T-cell (primary cell): ENCODE data around the gene SNX13. TPM values are rescaled to one million over a fixed set of nuclear protein-coding genes. Genes with fewer than 3 reads are reported as not detected.

Experiments used
- ATAC-seq, 4 experiments: fragments of 200-7000 bp in 3 of 4; fragments of 150-1000 bp in 1 of 4; cut with Tn5 transposase; replicated peaks in 1 of 4; 1 replicate in 3 of 4; 2 replicates in 1 of 4; pipeline ENCODE4 v1.10.0; 2021; ENCODE audit warnings: moderate library complexity in 3 of 4, mild to moderate bottlenecking in 2 of 4, moderate number of reproducible peaks in 1 of 4
- CTCF ChIA-PET, 2 donors: fragments of 300-600 bp; sonication (Branson Sonifier 250); formaldehyde crosslinking; loops; one replicate each; lab custom pipeline; 2022; ENCODE audit warnings: antibody characterized with exemption in 2 of 2; lab: Charles Lee
- POLR2A ChIA-PET, 2 donors: fragments of 300-600 bp; sonication (Branson Sonifier 250); formaldehyde crosslinking; loops; one replicate each; lab custom pipeline; 2022; ENCODE audit warnings: antibody characterized with exemption in 2 of 2; lab: Charles Lee
- DNase-seq, 35 experiments: peaks; one replicate each; pipeline versions ENCODE4 v3.0.0 to v3.0.0-alpha.2; 2013 to 2023
- H3K27ac ChIP-seq: one replicate; pipeline ENCODE4 v1.5.1; 2013; ENCODE audit warnings: low read length
- H3K27me3 ChIP-seq, 2 experiments: replicated peaks in 1 of 2; 1 replicate in 1 of 2; 2 replicates in 1 of 2; pipeline versions ENCODE4 v1.6.1 to v1.7.0; 2013; ENCODE audit warnings: low read length in 1 of 2, mixed read lengths in 1 of 2; ENCODE audit not compliant: control insufficient read depth in 2 of 2, insufficient read depth in 2 of 2; ENCODE audit errors: extremely low read depth in 1 of 2
- H3K36me3 ChIP-seq, 2 donors: 1 replicate in 1 of 2; 2 replicates in 1 of 2; pipeline versions ENCODE4 v1.6.1 to v1.7.0; 2013; ENCODE audit warnings: low read length in 1 of 2; ENCODE audit not compliant: control insufficient read depth in 2 of 2, insufficient read depth in 1 of 2; ENCODE audit errors: extremely low read depth in 1 of 2
- H3K4me1 ChIP-seq, 2 experiments: 1 replicate in 1 of 2; 2 replicates in 1 of 2; pipeline versions ENCODE4 v1.6.1 to v1.7.0; 2013; ENCODE audit warnings: low read length in 2 of 2, mixed read lengths in 1 of 2; ENCODE audit not compliant: insufficient read depth in 2 of 2, control insufficient read depth in 1 of 2; ENCODE audit errors: extremely low read depth in 1 of 2
- H3K4me3 ChIP-seq, 2 donors: 1 replicate in 1 of 2; 2 replicates in 1 of 2; pipeline versions ENCODE4 v1.5.1 to v1.7.0; 2013; ENCODE audit warnings: mild to moderate bottlenecking in 2 of 2, low read length in 1 of 2, moderate library complexity in 1 of 2; ENCODE audit not compliant: control insufficient read depth in 1 of 2; ENCODE audit errors: extremely low read depth in 1 of 2
- H3K9me3 ChIP-seq: 2 replicates; pipeline ENCODE4 v1.7.0; 2013
- H3K27ac Mint-ChIP-seq, 2 donors: one replicate each; pipeline ENCODE4 v1.8.0; 2020 to 2021; ENCODE audit warnings: mild to moderate bottlenecking in 2 of 2, mixed read lengths in 2 of 2
- H3K27me3 Mint-ChIP-seq, 2 donors: one replicate each; pipeline ENCODE4 v1.8.0; 2021 to 2022; ENCODE audit warnings: mixed read lengths in 2 of 2
- H3K36me3 Mint-ChIP-seq: one replicate; pipeline ENCODE4 v1.8.0; 2021; ENCODE audit warnings: mixed read lengths
- H3K4me1 Mint-ChIP-seq, 3 donors: one replicate each; pipeline ENCODE4 v1.8.0; 2020 to 2022; ENCODE audit warnings: mixed read lengths in 3 of 3, mild to moderate bottlenecking in 1 of 3
- H3K4me3 Mint-ChIP-seq, 3 donors: one replicate each; pipeline ENCODE4 v1.8.0; 2020 to 2022; ENCODE audit warnings: mild to moderate bottlenecking in 3 of 3, mixed read lengths in 3 of 3, moderate library complexity in 3 of 3
- H3K9me3 Mint-ChIP-seq, 3 donors: one replicate each; pipeline ENCODE4 v1.8.0; 2020 to 2022; ENCODE audit warnings: mixed read lengths in 3 of 3
- WGBS: methylation state at CpG from one replicate; pipeline ENCODE4 v1.1.5; 2013; ENCODE audit warnings: missing lambda C conversion rate; ENCODE audit not compliant: insufficient coverage; 5-methylcytosine and 5-hydroxymethylcytosine counted together
- total RNA-seq, 35 experiments: library from RNA in 6 of 35; stranded (reverse) in 6 of 35; fragments of 120-200 nt in 1 of 35; gene quantifications; one replicate each; pipeline versions ENCODE4 v1.2.1 to v1.2.4 and lab custom pipeline; 2013 to 2026

SNX13 gene
- total RNA-seq, 5 donors from 2014 or later (not counting 1 experiment from before 2014, with no cell fraction given) = 29.4 to 34.1 (median 33.1) TPM

DNA sequence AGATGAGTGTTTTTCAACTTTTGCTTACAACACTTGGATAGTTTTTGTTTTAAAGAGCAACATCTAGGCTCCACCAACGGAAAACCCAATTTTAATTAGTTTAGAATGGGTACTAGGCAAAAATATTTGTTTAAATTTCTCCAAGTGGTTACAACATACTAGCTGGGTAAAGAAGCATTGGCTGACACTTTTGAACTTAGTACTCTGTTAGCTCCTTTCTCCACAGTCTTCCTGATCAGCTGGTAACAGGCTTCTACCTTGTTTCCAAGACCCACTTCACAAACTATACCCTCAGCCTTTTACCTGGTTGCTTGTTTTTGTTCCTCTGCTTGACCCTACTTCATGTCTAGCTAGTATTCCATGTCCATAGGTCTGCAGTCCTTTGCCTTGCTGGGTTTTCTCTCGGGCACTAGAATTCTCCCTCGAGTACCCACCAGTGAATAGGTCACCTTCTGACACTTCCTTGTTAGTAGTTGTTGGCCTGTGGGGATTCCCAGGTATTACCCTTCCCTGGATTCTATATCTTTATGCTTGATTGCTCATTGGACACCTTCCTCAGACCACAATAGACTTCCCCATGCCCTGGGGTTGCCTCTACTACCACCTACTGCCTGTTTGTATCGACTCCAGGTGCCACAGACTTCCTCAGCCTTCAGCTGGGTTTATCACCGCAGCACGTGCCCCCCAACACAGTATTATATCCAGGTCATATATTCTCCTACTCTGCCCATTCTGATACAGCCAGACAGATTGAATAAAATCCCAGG, 45.4 kb upstream of the SNX13 start:
- Mint-ChIP-seq H3K9me3 (no peaks in the 10 kb centered on the region), H3K4me3 (no peak overlapping the region), H3K36me3 (no peaks in the 10 kb centered on the region), H3K4me1 (no peaks in the 10 kb centered on the region), H3K27me3 (peaks cover 0 to 3% of the 10 kb centered on the region in 2 donors), H3K27ac (no peak overlapping the region)
- no peaks in the 10 kb centered on the region for H3K27me3 ChIP-seq
- H3K9me3 ChIP-seq = no peaks in the 10 kb centered on the region
- H3K36me3 ChIP-seq = no peaks in the 10 kb centered on the region
- no CpG with 5 or more reads among the region's 6 CpGs for WGBS
- no peak overlapping the region for H3K4me3 ChIP-seq
- H3K27ac ChIP-seq = no peak overlapping the region
- DNase-seq (no peak), ATAC-seq (no peak)
- POLR2A ChIA-PET = no interaction called here
- CTCF ChIA-PET = no interaction called here
- no peaks in the 10 kb centered on the region for H3K4me1 ChIP-seq

DNA sequence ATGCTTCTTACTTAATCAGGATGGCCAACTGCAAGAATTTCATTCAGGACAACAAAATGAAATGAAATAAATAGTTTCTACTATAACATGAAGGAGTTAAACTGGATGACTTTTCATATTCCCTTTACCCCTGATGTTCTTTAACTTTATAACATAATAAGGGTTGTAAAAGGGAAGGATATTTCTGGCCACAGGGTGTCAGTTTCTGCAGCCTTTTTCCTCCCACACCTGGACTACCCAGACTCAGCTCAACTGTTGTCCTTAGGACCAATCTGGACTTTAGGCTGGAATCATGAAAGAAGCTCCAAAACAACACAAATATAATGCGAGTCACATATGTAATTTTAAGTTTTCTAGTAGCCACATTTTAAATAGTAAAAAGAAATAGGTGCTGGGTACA, 44.0 kb upstream of the SNX13 start:
- CTCF ChIA-PET = no interaction called here
- Mint-ChIP-seq H3K4me1 (no peaks in the 10 kb centered on the region), H3K36me3 (no peaks in the 10 kb centered on the region)

DNA sequence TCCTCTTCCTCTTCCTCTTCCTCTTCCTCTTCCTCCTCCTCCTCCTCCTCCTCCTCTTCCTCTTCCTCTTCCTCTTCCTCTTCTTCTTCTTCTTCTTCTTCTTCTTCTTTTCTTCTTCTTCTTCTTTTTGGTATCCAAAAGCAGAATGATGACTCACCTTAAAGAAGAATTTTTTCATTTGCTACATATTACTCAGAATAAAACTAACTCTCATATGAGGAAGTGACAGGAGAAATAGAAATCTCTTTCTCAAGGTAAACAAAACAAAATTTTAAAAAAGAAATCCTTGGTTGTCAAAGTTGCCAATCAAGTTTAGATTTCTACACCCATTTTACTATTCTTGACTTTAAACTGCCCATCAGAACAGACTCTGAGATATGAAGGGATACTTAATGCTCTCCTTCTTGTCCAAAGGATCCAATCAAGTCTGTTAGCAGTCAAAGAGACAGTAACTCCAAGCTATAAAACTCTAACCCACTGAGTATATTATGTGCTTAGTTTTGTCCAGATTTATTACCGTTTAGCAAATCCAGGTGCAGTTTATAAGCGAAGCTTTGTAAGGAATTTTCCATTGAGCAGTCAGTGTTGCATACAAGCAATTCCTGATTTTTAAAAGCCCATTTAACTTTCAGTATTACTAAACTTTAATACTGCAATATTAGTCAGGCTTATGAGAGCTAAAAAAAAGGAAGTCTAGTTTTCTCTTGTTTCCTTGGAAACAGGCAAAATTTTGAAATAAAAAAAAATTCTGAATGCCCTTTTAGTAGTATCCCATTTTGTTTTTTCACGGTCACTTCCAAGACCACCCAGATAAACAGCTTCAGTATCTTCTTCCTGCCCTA, 43.1 kb upstream of the SNX13 start:
- H3K27ac Mint-ChIP-seq = no peak overlapping the region
- H3K4me3 Mint-ChIP-seq = no peak overlapping the region
- POLR2A ChIA-PET = no interaction called here
- H3K4me3 ChIP-seq = no peak overlapping the region
- CTCF ChIA-PET = no interaction called here
- no peak for ATAC-seq
- no peaks in the 10 kb centered on the region for H3K36me3 ChIP-seq
- no peaks in the 10 kb centered on the region for H3K27me3 ChIP-seq
- no peak overlapping the region for H3K27ac ChIP-seq
- no peaks in the 10 kb centered on the region for H3K4me1 Mint-ChIP-seq
- WGBS = 83% methylated on average over 1 of the region's 3 CpGs
- no peaks in the 10 kb centered on the region for H3K9me3 Mint-ChIP-seq
- no peaks in the 10 kb centered on the region for H3K4me1 ChIP-seq
- H3K9me3 ChIP-seq = no peaks in the 10 kb centered on the region
- H3K36me3 Mint-ChIP-seq = no peaks in the 10 kb centered on the region
- peaks cover 0 to 3% of the 10 kb centered on the region in 2 donors for H3K27me3 Mint-ChIP-seq
- no peak for DNase-seq

More for the DNA sequence above, 44.0 kb upstream of the SNX13 start:
- Histone ChIP-seq H3K4me1 (no peaks in the 10 kb centered on the region), H3K27me3 (no peaks in the 10 kb centered on the region), H3K9me3 (no peaks in the 10 kb centered on the region), H3K36me3 (no peaks in the 10 kb centered on the region), H3K4me3 (no peak overlapping the region), H3K27ac (no peak overlapping the region)
- DNase-seq = no peak
- no CpG with 5 or more reads among the region's 1 CpG for WGBS
- no peak overlapping the region for H3K27ac Mint-ChIP-seq
- H3K9me3 Mint-ChIP-seq = no peaks in the 10 kb centered on the region
- H3K4me3 Mint-ChIP-seq = no peak overlapping the region
- H3K27me3 Mint-ChIP-seq = peaks cover 0 to 3% of the 10 kb centered on the region in 2 donors
- POLR2A ChIA-PET = no interaction called here
- ATAC-seq = no peak

DNA sequence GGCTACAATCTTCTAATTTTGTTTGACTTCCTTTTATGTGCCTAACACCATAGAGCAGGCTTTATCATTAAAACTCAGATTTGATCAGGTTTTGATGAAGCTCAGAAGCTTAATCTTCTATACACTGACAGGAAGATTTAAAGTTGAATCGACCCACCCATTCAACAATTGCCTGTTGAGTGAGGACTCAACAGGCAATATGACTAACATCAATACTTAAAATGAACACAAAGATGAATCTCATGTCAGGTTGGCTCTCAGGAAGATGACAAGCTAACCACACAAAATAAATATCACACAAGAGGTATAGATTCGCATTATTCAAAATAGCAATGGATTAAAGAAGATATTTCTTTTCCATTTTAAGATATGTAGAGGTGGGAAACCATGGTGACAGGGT, 36.7 kb upstream of the SNX13 start:
- POLR2A ChIA-PET = no interaction called here
- ATAC-seq = no peak

DNA sequence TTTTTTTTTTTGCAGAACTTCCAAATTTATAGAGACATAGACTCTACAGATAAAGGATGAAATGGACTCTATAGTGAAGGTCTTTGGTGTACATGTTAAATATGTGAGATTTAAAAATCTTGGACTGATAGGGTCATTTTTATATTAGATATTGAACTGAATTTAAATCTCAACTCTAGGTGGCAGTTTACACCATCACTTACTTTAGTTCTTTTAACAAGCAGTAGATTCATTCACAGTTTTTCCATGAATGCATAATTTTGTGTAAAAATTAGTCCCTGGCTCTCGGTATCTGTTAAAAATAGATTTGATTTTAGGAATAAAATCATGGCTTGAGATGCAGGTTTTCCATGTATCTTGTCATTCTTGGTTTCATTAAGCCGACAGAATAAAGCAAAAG, 31.1 kb upstream of the SNX13 start:
- Mint-ChIP-seq H3K36me3 (no peaks in the 10 kb centered on the region), H3K27ac (no peak overlapping the region), H3K4me3 (no peak overlapping the region), H3K9me3 (no peaks in the 10 kb centered on the region), H3K4me1 (no peaks in the 10 kb centered on the region), H3K27me3 (peaks cover 0 to 2% of the 10 kb centered on the region in 2 donors)
- CTCF ChIA-PET = no interaction called here
- H3K9me3 ChIP-seq = no peaks in the 10 kb centered on the region
- no peaks in the 10 kb centered on the region for H3K36me3 ChIP-seq
- ATAC-seq = no peak
- H3K4me1 ChIP-seq = no peaks in the 10 kb centered on the region
- peaks cover 0 to 3% of the 10 kb centered on the region in 2 experiments for H3K27me3 ChIP-seq
- no peak overlapping the region for H3K4me3 ChIP-seq
- no peak for DNase-seq
- no CpG with 5 or more reads among the region's 2 CpGs for WGBS
- POLR2A ChIA-PET = no interaction called here
- no peak overlapping the region for H3K27ac ChIP-seq

More for the DNA sequence above, 36.7 kb upstream of the SNX13 start:
- H3K27ac ChIP-seq = no peak overlapping the region
- CTCF ChIA-PET = no interaction called here
- H3K4me1 ChIP-seq = no peaks in the 10 kb centered on the region
- H3K36me3 Mint-ChIP-seq = no peaks in the 10 kb centered on the region
- no peaks in the 10 kb centered on the region for H3K9me3 ChIP-seq
- H3K4me3 Mint-ChIP-seq = no peak overlapping the region
- H3K27ac Mint-ChIP-seq = no peak overlapping the region
- H3K4me3 ChIP-seq = no peak overlapping the region
- H3K4me1 Mint-ChIP-seq = no peaks in the 10 kb centered on the region
- H3K36me3 ChIP-seq = no peaks in the 10 kb centered on the region
- no peak for DNase-seq
- no CpG with 5 or more reads among the region's 2 CpGs for WGBS
- peaks cover 0 to 2% of the 10 kb centered on the region in 2 experiments for H3K27me3 ChIP-seq
- H3K9me3 Mint-ChIP-seq = no peaks in the 10 kb centered on the region
- peaks cover 0 to 2% of the 10 kb centered on the region in 2 donors for H3K27me3 Mint-ChIP-seq

DNA sequence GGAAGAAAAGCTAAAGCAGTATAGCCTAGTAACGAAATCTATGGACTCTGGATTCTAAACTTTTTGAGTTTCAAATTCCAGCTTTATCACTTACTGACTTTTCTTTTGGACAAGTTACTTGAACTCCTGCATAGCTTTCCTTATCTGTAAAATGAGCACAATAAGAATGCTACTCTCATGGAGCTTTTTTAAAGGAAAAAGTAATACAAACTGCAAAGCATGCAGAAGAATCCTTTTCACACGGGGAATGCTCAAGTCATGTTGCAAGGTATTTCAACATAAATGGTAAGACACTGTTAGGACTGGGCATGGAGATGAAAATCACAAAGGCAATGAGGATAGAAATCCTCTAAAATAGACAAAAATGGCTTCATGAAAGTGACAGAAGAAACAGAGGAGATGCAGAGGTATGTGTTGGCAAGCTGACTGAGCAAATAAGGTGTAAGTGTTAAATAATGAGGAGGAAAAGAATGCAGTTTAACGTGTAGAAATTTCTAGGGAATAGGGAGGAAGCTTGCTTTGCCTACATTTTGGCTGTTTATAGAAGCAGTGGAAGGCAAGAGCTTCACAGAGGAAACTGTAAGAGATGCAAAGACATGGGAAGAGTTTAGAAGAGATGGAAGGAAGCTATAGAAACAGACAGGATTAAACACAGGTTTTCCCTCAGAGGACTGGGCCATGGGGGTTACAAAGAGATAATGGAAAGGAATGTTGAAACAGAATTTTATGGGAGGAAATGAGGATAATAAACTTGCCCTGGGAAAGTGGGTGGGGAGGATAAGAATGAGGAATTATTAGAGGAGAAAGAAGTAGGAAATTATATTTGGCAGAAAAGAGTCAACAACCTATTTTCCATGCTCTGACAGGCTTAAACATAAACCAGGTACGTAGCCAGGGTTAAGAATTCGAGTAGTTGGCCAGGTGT, 28.8 kb upstream of the SNX13 start:
- H3K27me3 Mint-ChIP-seq = peaks cover 0 to 2% of the 10 kb centered on the region in 2 donors
- Histone ChIP-seq H3K36me3 (no peaks in the 10 kb centered on the region), H3K4me3 (no peak overlapping the region), H3K4me1 (no peaks in the 10 kb centered on the region), H3K27me3 (peaks cover 0 to 3% of the 10 kb centered on the region in 2 experiments), H3K27ac (no peak overlapping the region), H3K9me3 (no peaks in the 10 kb centered on the region)
- DNase-seq (no peak), ATAC-seq (no peak)
- POLR2A ChIA-PET = no interaction called here
- no peak overlapping the region for H3K4me3 Mint-ChIP-seq
- no peaks in the 10 kb centered on the region for H3K4me1 Mint-ChIP-seq
- CTCF ChIA-PET = no interaction called here
- H3K27ac Mint-ChIP-seq = no peak overlapping the region
- H3K36me3 Mint-ChIP-seq = no peaks in the 10 kb centered on the region
- 55% methylated on average over 4 of the region's 5 CpGs for WGBS
- H3K9me3 Mint-ChIP-seq = no peaks in the 10 kb centered on the region
